GM23338 (cell line): ENCODE results near the gene ELANE. TPM values are rescaled to one million over a fixed set of nuclear protein-coding genes. Genes with fewer than 3 reads are reported as not detected.

Source experiments
- ATAC-seq: fragments of 200-7000 bp; cut with Tn5 transposase; 3 replicates; pipeline ENCODE4 v1.9.1; 2020
- DNase-seq: peaks from one replicate; pipeline ENCODE4 v3.0.0-alpha.2; 2015; ENCODE audit warnings: low spot score
- H2AFZ ChIP-seq: fragments of 200-600 bp; sonication (generic); 2 replicates; pipeline ENCODE4 v1.8.0; 2016; ENCODE audit warnings: antibody characterized with exemption, mild to moderate bottlenecking, moderate library complexity
- H3F3A ChIP-seq: fragments of 200-600 bp; sonication (generic); replicated peaks from 2 replicates; pipeline ENCODE4 v1.8.0; 2017; ENCODE audit warnings: antibody characterized with exemption, mixed run types, low read depth
- H3K27ac ChIP-seq: fragments of 200-600 bp; sonication (generic); 2 replicates; pipeline ENCODE4 v1.6.1; 2016; ENCODE audit warnings: low read depth
- H3K27me3 ChIP-seq: fragments of 200-600 bp; sonication (generic); 2 replicates; pipeline ENCODE4 v1.8.0; 2016; ENCODE audit warnings: mild to moderate bottlenecking, mixed run types, moderate library complexity; ENCODE audit not compliant: insufficient read depth
- H3K36me3 ChIP-seq: fragments of 200-600 bp; sonication (generic); 2 replicates; pipeline ENCODE4 v1.8.0; 2016; ENCODE audit warnings: mild to moderate bottlenecking; ENCODE audit not compliant: insufficient read depth
- H3K4me1 ChIP-seq: fragments of 200-600 bp; sonication (generic); 2 replicates; pipeline ENCODE4 v1.8.0; 2016; ENCODE audit warnings: mild to moderate bottlenecking, moderate library complexity; ENCODE audit not compliant: insufficient read depth
- H3K4me2 ChIP-seq: fragments of 200-600 bp; sonication (generic); 2 replicates; pipeline ENCODE4 v1.7.1; 2017; ENCODE audit warnings: mixed run types
- H3K4me3 ChIP-seq: fragments of 200-600 bp; sonication (generic); 2 replicates; pipeline ENCODE4 v1.6.1; 2016; ENCODE audit warnings: mixed run types
- H3K79me2 ChIP-seq: fragments of 200-600 bp; sonication (generic); replicated peaks from 2 replicates; pipeline ENCODE4 v1.8.0; 2017; ENCODE audit warnings: mild to moderate bottlenecking; ENCODE audit not compliant: insufficient read depth
- H3K9me2 ChIP-seq: fragments of 200-600 bp; sonication (generic); 2 replicates; pipeline ENCODE4 v1.8.0; 2017; ENCODE audit not compliant: insufficient read depth
- H4K20me1 ChIP-seq: fragments of 200-600 bp; sonication (generic); replicated peaks from 2 replicates; pipeline ENCODE4 v1.8.0; 2017; ENCODE audit warnings: mild to moderate bottlenecking; ENCODE audit not compliant: insufficient read depth
- H3K27ac Mint-ChIP-seq: 2 replicates; pipeline ENCODE4 v1.8.0; 2020; ENCODE audit warnings: inconsistent platforms, mild to moderate bottlenecking, moderate library complexity, mixed read lengths
- H3K27me3 Mint-ChIP-seq: 3 replicates; pipeline ENCODE4 v1.8.0; 2022; ENCODE audit warnings: low read depth, mild to moderate bottlenecking, moderate library complexity, mixed read lengths, inconsistent platforms; ENCODE audit not compliant: insufficient read depth, poor library complexity
- H3K36me3 Mint-ChIP-seq: 3 replicates; pipeline ENCODE4 v1.8.0; 2021; ENCODE audit warnings: low read depth, mild to moderate bottlenecking, inconsistent platforms, moderate library complexity, mixed read lengths
- H3K4me1 Mint-ChIP-seq: 3 replicates; pipeline ENCODE4 v1.8.0; 2020; ENCODE audit warnings: mild to moderate bottlenecking, inconsistent platforms, mixed read lengths
- H3K4me3 Mint-ChIP-seq: 3 replicates; pipeline ENCODE4 v1.8.0; 2021; ENCODE audit warnings: moderate library complexity, mild to moderate bottlenecking, inconsistent platforms, mixed read lengths
- H3K9me3 Mint-ChIP-seq: 3 replicates; pipeline ENCODE4 v1.8.0; 2020; ENCODE audit warnings: moderate library complexity, mild to moderate bottlenecking, inconsistent platforms, mixed read lengths
- CREB1 ChIP-seq: fragments of 250-450 bp; sonication (Bioruptor Pico); IDR thresholded peaks from 2 replicates; pipeline ENCODE4 v1.5.0; 2020; ENCODE audit warnings: low read depth, mild to moderate bottlenecking, moderate library complexity
- EZH2 ChIP-seq: fragments of 200-600 bp; sonication (generic); IDR thresholded peaks from one replicate; pipeline ENCODE4 v1.8.0; 2017; ENCODE audit warnings: antibody characterized with exemption, mild to moderate bottlenecking, low read depth; ENCODE audit not compliant: unreplicated experiment
- EZH2phosphoT487 ChIP-seq: fragments of 200-600 bp; sonication (generic); IDR thresholded peaks from one replicate; pipeline ENCODE4 v1.8.1; 2018; ENCODE audit warnings: antibody characterized with exemption; ENCODE audit not compliant: unreplicated experiment
- JUNB ChIP-seq: IDR thresholded peaks from one replicate; pipeline ENCODE4 v1.6.1; 2016; ENCODE audit warnings: antibody characterized with exemption; ENCODE audit not compliant: unreplicated experiment
- NANOG ChIP-seq: IDR thresholded peaks from 2 replicates; pipeline ENCODE4 v1.6.1; 2016; ENCODE audit warnings: antibody characterized with exemption, borderline replicate concordance
- POLR2AphosphoS5 ChIP-seq: IDR thresholded peaks from 2 replicates; pipeline ENCODE4 v1.6.1; 2016; ENCODE audit warnings: antibody characterized with exemption, low read depth
- REST ChIP-seq: IDR thresholded peaks from one replicate; pipeline ENCODE4 v1.6.1; 2018; ENCODE audit warnings: antibody characterized with exemption; ENCODE audit not compliant: unreplicated experiment
- STAT1 ChIP-seq: IDR thresholded peaks from one replicate; pipeline ENCODE4 v1.6.1; 2016; ENCODE audit warnings: antibody characterized with exemption; ENCODE audit not compliant: unreplicated experiment
- ZNF114 ChIP-seq: fragments of 250-450 bp; sonication (Bioruptor Pico); IDR thresholded peaks from 2 replicates; pipeline ENCODE4 v1.5.0; 2020; ENCODE audit warnings: mild to moderate bottlenecking, moderate library complexity
- ZNF331 ChIP-seq: fragments of 250-450 bp; sonication (Bioruptor Pico); IDR thresholded peaks from 2 replicates; pipeline ENCODE4 v1.5.0; 2020; ENCODE audit warnings: low read depth, mild to moderate bottlenecking, moderate library complexity
- polyA plus RNA-seq: library from polyadenylated mRNA; unstranded; fragments of >200 nt; fragmentation: Nextera tagmentation; extraction: Ambion mirVana; gene quantifications from 2 replicates; pipeline ENCODE4 v1.2.1, GENCODE V29; 2016
- total RNA-seq: library from RNA; depleted of rRNA; stranded (reverse); fragments of >200 nt; shearing (Covaris generic); gene quantifications from 2 replicates; pipeline ENCODE4 v1.2.3, GENCODE V29; 2014
- TF ChIP-seq, protein P1 (sequence below), 2 experiments: fragments of 200-600 bp in 1 of 2; sonication (generic) in 1 of 2; conservative IDR thresholded peaks; 2 replicates each; pipeline versions ENCODE4 v1.5.1 to v1.6.1; 2016 to 2017; ENCODE audit warnings: antibody characterized with exemption in 2 of 2, low read depth in 2 of 2, mild to moderate bottlenecking in 2 of 2, moderate library complexity in 1 of 2
- TF ChIP-seq, protein P2 (sequence below): fragments of 250-450 bp; sonication (Bioruptor Pico); IDR thresholded peaks from 2 replicates; pipeline ENCODE4 v1.5.0; 2020; ENCODE audit warnings: mild to moderate bottlenecking, moderate library complexity
- TF ChIP-seq, protein P3 (sequence below): IDR thresholded peaks from 2 replicates; pipeline ENCODE4 v1.6.1; 2016; ENCODE audit warnings: antibody characterized with exemption

The ELANE gene
- total and polyA plus RNA-seq, 2 experiments from 2014 or later: not detected

DNA sequence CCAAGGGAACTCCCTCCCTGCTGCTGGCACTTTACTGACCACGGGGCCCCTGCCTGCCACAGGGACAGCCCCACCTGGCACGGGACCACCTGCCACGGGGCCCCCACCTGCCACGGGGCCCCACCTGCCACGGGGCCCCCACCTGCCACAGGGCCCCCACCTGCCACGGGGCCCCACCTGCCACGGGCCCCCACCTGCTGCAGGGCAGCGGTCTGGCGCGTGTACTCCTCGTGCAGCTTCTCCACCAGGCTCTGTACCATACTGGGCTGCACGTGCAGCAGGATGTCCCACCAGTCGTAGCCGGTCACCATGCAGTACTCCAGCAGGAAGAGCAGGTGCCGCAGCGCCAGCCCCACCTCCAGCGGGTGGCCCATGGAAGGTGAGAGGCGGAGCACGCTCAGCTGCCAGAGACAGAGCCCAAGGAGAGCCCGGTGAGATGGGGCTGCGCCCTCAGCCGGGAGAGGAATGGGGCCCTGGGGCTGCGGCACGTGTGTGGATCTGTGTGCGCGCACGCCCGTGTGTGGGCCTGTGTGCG, 24.7 kb downstream of the ELANE start:
- H3K4me1 Mint-ChIP-seq: no peaks in the 10 kb centered on the region
- Histone ChIP-seq H3K9me2 (no peaks in the 10 kb centered on the region), H3K4me1 (no peaks in the 10 kb centered on the region), H3F3A (peaks cover 7% of the 10 kb centered on the region), H3K79me2 (no peaks in the 10 kb centered on the region), H3K4me3 (no peak overlapping the region), H3K36me3 (no peaks in the 10 kb centered on the region; the same call in 1 of the 2 replicates), H3K27me3 (no peaks in the 10 kb centered on the region), H3K27ac (no peak overlapping the region), H3K4me2 (no peak overlapping the region), H2AFZ (no peak overlapping the region), H4K20me1 (no peaks in the 10 kb centered on the region; the same call in 1 of the 2 replicates)
- TF ChIP-seq JUNB (no peak), ZNF331 (CRISPR knock-in tag) (no peak), ZNF114 (CRISPR knock-in tag) (no peak), CREB1 (no peak), STAT1 (no peak), REST (no peak), POLR2AphosphoS5 (no peak), NANOG (no peak), EZH2 (no peak), EZH2phosphoT487 (no peak)
- TF ChIP-seq, protein P1, sequence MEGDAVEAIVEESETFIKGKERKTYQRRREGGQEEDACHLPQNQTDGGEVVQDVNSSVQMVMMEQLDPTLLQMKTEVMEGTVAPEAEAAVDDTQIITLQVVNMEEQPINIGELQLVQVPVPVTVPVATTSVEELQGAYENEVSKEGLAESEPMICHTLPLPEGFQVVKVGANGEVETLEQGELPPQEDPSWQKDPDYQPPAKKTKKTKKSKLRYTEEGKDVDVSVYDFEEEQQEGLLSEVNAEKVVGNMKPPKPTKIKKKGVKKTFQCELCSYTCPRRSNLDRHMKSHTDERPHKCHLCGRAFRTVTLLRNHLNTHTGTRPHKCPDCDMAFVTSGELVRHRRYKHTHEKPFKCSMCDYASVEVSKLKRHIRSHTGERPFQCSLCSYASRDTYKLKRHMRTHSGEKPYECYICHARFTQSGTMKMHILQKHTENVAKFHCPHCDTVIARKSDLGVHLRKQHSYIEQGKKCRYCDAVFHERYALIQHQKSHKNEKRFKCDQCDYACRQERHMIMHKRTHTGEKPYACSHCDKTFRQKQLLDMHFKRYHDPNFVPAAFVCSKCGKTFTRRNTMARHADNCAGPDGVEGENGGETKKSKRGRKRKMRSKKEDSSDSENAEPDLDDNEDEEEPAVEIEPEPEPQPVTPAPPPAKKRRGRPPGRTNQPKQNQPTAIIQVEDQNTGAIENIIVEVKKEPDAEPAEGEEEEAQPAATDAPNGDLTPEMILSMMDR (conservative IDR thresholded peaks at IDR 0.05; ENCODE audit: low read depth in 2 of 2): no peak
- TF ChIP-seq, protein P2, sequence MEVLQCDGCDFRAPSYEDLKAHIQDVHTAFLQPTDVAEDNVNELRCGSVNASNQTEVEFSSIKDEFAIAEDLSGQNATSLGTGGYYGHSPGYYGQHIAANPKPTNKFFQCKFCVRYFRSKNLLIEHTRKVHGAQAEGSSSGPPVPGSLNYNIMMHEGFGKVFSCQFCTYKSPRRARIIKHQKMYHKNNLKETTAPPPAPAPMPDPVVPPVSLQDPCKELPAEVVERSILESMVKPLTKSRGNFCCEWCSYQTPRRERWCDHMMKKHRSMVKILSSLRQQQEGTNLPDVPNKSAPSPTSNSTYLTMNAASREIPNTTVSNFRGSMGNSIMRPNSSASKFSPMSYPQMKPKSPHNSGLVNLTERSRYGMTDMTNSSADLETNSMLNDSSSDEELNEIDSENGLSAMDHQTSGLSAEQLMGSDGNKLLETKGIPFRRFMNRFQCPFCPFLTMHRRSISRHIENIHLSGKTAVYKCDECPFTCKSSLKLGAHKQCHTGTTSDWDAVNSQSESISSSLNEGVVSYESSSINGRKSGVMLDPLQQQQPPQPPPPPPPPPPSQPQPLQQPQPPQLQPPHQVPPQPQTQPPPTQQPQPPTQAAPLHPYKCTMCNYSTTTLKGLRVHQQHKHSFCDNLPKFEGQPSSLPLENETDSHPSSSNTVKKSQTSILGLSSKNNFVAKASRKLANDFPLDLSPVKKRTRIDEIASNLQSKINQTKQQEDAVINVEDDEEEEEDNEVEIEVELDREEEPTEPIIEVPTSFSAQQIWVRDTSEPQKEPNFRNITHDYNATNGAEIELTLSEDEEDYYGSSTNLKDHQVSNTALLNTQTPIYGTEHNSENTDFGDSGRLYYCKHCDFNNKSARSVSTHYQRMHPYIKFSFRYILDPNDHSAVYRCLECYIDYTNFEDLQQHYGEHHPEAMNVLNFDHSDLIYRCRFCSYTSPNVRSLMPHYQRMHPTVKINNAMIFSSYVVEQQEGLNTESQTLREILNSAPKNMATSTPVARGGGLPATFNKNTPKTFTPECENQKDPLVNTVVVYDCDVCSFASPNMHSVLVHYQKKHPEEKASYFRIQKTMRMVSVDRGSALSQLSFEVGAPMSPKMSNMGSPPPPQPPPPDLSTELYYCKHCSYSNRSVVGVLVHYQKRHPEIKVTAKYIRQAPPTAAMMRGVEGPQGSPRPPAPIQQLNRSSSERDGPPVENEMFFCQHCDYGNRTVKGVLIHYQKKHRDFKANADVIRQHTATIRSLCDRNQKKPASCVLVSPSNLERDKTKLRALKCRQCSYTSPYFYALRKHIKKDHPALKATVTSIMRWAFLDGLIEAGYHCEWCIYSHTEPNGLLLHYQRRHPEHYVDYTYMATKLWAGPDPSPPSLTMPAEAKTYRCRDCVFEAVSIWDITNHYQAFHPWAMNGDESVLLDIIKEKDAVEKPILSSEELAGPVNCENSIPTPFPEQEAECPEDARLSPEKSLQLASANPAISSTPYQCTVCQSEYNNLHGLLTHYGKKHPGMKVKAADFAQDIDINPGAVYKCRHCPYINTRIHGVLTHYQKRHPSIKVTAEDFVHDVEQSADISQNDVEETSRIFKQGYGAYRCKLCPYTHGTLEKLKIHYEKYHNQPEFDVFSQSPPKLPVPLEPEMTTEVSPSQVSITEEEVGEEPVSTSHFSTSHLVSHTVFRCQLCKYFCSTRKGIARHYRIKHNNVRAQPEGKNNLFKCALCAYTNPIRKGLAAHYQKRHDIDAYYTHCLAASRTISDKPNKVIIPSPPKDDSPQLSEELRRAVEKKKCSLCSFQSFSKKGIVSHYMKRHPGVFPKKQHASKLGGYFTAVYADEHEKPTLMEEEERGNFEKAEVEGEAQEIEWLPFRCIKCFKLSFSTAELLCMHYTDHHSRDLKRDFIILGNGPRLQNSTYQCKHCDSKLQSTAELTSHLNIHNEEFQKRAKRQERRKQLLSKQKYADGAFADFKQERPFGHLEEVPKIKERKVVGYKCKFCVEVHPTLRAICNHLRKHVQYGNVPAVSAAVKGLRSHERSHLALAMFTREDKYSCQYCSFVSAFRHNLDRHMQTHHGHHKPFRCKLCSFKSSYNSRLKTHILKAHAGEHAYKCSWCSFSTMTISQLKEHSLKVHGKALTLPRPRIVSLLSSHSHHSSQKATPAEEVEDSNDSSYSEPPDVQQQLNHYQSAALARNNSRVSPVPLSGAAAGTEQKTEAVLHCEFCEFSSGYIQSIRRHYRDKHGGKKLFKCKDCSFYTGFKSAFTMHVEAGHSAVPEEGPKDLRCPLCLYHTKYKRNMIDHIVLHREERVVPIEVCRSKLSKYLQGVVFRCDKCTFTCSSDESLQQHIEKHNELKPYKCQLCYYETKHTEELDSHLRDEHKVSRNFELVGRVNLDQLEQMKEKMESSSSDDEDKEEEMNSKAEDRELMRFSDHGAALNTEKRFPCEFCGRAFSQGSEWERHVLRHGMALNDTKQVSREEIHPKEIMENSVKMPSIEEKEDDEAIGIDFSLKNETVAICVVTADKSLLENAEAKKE (CRISPR knock-in tag): no peak
- TF ChIP-seq, protein P3, sequence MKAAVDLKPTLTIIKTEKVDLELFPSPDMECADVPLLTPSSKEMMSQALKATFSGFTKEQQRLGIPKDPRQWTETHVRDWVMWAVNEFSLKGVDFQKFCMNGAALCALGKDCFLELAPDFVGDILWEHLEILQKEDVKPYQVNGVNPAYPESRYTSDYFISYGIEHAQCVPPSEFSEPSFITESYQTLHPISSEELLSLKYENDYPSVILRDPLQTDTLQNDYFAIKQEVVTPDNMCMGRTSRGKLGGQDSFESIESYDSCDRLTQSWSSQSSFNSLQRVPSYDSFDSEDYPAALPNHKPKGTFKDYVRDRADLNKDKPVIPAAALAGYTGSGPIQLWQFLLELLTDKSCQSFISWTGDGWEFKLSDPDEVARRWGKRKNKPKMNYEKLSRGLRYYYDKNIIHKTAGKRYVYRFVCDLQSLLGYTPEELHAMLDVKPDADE: no peak
- peaks cover 7% of the 10 kb centered on the region; the same call in 2 of the 3 replicates for H3K9me3 Mint-ChIP-seq
- no peak overlapping the region for H3K4me3 Mint-ChIP-seq
- no peak overlapping the region for H3K27ac Mint-ChIP-seq
- DNase-seq (no peak), ATAC-seq (no peak)
- H3K27me3 Mint-ChIP-seq: peaks cover 13% of the 10 kb centered on the region
- H3K36me3 Mint-ChIP-seq: peaks cover 41% of the 10 kb centered on the region; the same call in 2 of the 3 replicates
